Stimulated activated CD8-positive, alpha-beta memory T cell treated with anti-CD3 and anti-CD28 coated beads, Interleukin-4, amount 100 ng/mL, for 4 hours (primary cell): ENCODE measurements around the gene SLC22A23.

Experiments
- DNase-seq, 2 donors: peaks; one replicate each; pipeline ENCODE4 v3.0.0-alpha.2; 2020; ENCODE audit warnings: low read depth in 2 of 2, low spot score in 1 of 2

SLC22A23 gene

DNA sequence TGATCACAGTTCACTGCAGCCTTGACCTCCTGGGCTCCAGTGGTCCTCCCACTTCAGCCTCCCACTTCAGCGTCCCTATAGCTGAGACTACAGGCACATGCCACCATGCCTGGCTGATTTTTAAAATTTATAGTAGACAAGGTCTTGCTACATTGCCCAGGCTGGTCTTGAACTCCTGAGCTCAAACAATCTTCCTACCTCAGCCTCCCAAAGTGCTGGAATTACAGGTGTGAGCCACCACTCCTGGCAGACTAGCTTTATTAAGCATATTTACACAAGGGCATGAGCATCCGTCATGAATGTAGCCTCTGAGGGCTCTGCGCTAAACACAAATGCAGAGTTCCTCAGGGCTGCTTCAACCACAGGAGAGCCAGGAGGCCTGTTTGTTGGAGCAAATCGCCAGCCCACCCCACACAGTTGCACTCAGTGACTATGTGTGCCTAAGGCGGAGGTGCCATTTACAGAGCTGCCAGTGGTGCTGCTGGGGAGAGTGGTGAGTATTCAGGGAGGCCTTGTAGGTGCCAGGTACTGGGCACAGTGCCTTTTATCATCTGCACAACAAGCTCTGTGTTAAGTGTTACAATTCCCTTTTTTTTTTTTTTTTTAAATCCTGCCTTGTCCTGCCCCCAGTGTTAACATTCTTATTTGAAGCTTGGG, 119.9 kb downstream of the SLC22A23 start:
- DNase-seq: no peak

DNA sequence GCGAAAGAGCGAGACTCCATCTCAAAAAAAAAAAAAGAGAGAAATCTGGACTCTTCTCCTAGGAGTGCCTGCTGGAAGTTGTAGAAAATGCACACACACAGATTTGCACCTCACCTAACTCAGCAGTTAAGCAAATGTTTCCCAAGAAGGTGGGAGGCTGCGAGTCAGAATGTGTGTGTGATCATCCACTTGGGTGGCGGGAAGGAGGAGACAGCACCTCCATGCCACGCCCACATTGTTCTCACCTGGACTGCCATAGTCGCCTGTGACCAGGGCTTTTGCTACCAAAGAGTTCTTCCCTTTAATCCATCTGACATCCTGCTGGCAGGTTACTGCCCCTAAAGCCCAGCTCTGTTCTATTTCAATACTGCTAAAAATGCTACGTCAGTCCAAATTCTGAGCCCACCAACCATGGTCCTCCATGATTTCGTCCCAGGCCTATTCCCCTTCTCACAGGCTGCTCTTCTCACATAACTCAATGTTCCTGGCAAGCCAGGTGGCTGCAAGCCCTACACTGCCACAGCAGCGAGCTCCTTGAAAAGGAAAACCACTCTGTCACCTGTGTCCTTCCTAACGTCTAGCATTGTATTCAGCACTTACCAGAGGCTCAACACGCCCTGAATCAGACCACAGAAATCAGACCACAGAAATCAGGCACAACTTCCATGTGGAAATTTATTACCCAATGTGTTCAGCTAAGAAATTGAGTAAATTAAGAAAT, 120.6 kb downstream of the SLC22A23 start:
- DNase-seq: no peak

DNA sequence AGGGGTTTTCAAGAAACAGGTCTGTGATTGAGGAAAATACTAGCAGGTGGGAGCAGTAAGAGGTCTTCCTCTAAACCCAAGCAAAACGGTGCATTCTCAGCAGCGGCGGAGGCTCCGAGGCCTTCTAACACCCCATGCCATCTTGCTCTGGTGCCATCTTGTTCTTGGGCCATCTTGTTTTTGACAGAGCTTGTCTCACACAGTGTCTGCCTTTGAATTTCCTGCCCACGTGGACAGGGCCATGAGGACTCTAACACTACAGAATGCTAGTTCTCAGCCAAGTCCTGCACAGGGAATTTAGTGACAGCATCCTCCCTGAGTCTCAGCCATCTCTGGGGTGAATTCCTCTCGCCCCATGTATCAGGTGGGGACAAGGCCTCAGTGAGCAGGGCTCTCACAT, 121.7 kb downstream of the SLC22A23 start:
- DNase-seq: no peak

DNA sequence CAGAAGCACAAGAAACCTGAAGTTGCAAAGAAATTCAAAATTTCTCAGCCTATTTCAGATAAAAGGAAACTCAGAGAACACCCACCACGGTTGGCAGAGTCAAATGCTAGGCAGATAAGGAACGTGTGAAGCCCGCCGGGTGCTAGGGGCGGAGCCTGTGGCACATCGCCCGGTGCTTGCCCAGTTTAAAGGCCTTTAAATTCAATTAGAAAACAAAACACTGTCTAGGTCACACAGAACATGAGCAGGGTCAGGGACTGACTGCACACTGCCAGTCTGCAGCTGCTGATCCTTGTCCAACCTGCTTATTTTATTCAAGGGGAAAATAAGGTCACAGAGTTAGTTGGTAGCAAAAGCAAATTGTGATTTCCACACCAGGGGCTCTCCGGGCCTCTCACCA, 122.3 kb downstream of the SLC22A23 start:
- DNase-seq: no peak

DNA sequence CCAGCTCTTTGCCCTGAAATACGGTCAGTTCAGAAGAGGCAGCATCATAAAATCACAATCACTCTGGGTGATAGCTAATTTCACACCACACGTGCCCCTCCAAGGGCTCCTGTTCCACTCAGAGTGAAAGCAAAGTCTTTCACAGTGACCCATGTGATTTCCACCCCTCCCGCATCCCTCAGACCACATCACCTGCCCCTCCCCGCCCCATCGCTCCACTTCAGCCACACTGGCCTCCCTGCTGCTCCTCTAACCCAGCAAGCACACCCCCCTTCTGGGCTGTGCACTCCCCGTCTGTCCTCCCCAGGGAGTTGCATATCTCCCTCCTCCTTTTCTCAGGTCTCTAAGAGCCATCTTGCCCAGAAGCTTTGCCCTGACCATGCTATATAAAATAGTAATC, 123.6 kb downstream of the SLC22A23 start:
- no peak for DNase-seq

DNA sequence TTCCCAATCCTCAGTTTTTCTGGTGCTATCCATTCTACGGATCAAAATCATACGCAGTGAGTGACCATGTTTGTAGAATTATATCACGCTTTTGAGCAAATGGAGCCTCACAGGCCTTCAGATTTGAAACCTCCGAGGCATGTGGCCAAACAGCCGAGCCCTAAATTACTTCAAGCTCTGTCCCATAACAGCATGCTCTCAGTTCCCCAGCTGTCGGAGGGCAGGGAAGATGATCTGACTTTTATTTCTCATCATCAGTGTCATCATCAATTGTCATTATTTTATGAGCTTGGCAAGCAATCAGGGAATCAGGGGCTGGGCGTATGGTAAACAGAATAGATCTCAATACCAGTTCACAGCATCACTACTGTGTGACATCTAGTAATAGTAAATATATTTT, 124.9 kb downstream of the SLC22A23 start:
- DNase-seq: no peak

DNA sequence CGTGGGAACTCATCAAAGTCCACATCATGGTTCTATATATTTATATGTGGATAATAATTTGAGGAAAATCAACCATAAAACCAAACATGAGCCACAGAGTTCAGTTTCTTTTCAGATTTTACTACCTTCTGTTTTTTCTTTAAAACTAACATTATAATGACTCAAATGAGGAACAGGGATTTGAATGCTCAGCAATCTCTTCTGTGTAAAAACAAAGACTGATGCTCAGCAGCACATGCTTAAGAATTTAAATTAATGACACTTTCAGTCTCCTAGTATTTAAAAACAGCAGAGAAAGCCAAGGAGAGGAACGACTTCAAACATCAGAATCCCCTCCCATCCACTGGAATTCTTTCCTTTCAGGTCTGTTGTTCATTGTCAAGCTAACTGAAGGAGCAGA, 125.4 kb downstream of the SLC22A23 start:
- no peak for DNase-seq

DNA sequence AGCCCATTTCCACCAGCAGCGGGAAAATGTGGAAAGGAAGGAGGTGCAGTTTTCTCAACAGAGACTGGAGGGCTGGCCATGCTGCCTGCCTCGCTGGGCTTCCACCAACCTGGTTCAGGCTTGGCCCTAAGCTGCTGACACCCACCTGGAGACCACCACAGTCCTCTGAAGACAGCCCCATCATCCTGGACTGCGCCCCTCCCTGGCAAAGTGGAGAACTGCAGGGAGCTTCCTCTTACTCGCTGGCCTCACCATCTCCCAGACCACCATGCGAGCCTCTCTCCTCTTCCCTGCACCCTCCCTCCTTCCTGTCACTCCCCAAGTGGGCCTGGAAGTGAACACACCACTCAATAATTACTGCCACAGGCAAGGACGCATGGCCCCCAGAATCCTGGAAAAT, 126.7 kb downstream of the SLC22A23 start:
- no peak for DNase-seq

DNA sequence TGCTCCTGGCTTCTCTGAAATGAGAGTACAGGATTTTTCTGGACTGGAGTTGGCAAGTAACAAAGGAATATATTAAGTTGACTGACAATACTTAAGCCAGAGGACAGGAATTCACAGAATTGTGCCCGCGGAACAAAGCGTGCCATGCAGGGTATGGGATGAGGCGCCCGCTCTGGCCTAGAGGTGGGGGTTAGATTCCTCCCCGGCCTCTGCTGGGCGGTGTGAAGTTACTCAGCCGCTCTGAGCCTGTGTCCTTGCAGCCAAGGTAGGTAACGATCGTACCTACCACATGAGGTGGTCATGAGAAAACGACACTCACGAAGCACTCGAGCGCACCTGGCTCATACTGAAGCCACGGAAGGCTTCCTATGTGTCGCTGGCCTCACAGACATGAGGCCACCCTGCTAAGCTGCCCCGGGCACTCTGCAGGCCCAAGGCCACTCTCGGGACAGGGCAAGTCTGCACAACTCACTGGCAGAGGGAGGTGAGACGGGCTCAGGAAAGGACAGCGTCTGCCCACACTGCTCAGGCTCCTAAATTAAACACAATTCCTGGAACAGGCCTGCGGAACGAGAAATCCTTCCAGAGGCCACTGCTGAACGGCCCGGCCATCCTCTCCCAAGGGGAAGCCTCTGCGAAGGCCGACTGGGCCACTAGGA, 127.3 kb downstream of the SLC22A23 start:
- DNase-seq: no peak

DNA sequence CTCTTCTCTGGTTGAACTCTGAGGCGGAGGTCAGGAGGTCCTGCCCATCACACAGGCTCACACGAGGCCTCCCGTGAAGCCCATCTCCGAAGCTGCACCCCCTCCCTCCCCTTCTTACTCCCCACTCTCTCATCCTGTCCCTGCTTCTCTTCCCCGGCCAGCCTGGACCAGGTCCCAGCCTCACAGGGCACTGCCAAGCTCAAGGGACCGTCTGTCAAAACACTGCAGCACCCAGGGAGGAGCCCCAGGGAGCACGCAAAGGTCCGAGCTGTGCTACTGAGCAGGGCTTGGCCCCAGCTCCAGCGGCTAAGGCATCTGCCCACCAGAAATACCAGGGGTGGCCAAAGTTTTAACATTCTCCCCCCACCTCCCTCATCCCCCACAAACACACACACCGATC, 128.1 kb downstream of the SLC22A23 start:
- DNase-seq: no peak

DNA sequence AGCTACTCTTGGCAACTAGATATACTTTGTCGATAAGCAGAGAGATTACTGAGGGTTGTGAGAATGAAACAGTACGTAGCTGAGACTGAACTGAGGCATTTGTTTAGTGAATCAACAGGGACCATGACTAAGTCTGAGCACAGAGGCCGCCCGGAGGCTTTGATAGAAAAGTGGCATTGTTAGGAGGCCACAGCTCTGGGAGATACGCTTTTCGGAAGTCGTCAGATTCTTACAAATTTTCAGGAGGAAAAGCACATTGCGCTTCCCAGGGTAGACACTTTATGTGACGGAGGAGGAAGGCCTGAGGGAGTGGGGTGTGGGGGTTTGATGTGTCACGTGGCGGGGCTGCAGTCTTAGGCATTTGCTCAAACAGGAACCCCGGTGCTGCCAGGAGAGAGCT, 128.7 kb downstream of the SLC22A23 start:
- no peak for DNase-seq

DNA sequence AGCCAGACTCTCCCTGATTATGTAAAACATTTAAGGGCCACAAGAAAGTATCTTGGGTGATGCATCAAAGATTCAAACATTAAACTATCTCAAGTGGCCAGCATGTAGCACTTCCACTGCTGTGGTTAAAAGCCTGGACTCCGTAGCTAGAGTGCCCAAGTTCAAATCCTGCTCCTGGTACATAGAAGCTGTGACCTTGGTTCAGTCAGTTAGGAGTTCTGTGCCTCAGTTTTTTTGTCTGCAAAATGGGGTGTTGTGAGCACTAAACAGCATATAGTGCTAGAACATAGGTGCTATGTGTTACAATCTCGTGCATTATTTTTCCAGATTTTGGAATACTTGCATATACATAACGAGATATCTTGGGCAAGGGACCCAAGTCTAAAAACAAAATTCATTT, 129.4 kb downstream of the SLC22A23 start:
- DNase-seq: no peak

DNA sequence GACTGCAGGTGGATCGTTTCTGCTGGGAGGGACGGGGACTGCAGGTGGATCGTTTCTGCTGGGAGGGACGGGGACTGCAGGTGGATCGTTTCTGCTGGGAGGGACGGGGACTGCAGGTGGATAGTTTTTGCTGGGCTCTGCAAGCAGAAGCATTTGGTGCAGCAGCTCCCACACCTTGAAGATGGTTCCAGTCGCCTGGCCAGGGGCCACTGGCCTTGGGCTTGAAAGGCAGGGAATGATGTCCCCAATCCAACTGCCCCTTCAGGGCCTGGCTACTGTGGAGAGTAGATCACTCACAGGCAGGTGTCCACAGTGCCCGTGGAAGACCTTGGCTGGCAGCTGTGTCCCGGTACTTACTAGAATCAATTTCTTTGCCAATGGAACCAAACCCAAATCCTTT, 129.9 kb downstream of the SLC22A23 start:
- no peak for DNase-seq

DNA sequence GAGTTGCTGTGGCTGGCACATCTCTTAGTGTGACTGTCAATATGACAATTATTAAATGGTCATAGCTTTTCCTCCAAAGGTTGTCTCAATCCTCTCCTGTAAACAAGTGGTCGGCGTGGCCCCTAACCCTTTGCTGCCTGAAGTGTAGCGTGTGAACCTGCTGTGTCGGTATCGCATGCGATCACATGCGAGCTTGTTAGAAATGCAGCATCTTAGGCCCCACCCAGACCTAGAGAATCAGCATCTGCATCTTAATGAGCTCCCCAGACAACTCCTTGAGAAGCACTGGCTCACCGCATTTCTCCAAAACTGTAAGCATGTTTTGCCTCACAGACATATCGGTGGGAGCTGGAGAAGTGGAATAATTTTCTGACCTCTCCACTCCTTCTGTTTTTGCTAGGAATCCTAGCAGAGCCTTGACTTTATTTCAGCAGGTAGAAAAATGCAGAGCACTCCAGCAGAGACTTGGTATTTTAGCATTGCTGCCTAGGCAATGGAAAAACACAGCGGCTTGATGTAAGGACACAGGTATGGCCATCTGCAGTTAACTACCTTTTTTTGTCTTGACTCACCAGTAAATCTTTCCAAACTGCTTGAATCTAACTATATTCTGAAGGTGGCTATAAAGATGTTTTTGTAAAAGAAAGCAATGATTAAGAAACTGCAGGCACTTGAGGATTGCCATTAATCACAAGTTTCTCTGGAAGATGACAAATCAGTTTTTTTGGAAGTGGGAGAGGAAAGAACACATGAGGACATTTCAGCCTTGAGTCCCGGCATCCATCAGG, 130.5 kb downstream of the SLC22A23 start:
- no peak for DNase-seq

DNA sequence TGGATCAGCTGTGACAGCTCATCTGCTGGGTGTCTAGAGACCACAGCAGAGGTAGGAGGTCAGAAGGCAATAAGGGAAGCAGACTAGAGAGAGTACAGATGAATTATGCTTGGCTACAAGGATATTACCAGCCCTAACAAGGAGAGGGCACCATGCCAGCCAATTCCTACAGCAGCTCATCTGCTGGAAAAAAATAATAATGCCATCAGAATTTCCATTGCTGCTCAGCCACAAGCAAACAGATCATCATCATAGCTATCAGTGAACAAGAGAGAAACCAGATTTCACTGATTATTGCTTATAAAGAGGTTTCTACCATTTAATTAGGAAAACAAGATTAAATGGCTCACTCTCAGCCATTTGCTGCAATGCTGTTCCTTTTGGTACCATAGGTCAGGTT, 131.6 kb downstream of the SLC22A23 start:
- DNase-seq: no peak

DNA sequence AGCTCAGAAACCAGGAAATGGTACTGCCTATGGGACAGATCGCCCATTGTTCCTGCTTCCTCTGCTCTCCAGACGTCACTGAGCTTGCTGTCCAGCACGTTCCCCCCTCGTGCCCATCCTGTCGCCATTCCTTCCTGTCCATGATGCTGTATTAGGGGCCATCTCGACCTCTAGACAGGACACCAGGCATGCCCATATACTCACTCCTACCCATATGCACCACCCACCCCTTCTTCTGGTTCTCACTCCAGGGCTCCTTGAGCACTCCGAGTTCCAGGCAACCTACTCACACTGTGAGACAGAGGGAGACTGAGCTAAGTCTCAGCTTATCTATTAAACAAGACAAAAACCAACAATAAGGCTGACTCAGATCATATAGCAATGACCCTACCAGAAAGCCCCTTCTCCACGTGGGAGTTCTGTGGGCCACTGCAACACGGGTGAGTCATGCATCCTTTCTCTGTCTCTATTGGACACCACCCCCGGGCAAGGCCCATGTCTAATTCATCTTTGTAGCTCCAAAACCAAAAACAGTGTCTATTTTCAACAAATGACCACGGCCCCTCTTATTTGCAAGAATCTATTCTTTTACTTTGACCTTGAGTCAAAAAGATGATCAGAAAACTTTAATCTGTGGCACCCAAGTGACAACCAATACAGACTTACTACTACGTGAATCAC, 132.4 kb downstream of the SLC22A23 start:
- DNase-seq: no peak

DNA sequence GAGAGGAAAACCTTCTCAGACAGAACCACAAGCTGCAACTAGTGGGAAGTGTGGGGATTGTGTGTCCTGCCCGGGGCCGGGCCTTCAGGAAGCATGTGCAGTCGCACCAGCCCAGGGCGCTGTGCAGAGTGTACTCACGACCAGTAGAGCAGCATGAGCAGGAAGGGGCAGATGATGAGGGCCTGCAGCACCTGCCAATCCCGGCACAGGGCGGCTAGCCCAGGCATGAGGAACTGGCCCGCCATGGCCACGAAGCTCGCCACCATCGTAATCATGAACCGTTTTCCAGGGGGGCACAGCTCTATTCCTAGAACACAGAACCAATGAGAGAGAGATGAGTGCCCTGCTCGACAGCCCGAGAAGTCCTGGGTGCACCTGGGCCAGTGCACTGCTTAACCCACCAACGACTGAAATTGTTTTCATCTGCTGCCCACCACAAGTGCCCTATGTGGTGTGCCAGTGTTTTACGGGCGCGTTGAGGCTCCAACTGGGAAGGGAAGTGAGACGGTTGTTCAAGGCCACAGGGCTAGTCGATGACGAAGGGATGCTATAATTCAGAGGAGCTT, 133.1 kb downstream of the SLC22A23 start:
- DNase-seq: no peak

DNA sequence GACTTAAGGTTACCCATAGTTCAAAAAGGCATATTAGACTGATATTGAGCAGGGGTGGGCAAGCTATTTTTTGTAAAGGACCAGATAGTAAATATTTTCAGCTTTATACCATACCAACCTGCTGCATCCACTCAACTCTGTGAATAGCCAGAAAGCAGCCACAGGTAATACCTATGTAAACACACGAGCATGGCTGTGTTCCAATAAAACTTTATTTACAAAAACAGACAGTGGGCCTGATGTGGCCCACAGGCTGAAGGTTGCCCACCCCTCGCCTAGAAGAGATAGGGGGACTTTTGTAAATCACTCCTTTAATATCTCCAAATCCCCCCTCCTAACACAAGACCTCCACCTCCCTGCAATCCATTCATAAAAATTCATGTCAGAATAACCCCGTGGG, 133.7 kb downstream of the SLC22A23 start:
- no peak for DNase-seq

DNA sequence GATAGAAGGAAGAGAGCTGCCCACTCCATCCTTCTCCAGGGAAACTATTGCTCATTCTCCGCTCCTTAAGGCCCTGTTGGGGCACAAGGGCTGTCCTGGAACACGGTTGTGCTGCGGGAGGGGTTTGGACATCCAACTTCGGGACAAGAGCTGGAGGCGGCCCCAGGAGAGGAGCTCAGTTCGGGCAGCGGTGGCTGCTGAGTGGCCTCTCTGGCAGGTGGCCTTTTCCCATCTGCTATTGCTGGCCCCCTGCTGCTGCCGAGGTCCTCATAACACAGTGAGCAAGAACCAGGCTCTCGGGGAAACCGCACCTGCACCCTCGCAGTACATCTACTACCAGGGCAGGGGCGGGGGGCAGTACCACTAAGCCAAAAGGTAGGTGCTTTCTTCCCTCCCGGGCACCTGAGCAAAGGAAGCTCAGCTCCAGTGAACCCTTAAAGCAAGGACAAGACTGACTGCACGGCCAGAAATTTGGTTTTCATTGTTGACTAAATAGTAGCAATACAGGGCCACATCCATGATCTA, 134.4 kb downstream of the SLC22A23 start:
- no peak for DNase-seq

DNA sequence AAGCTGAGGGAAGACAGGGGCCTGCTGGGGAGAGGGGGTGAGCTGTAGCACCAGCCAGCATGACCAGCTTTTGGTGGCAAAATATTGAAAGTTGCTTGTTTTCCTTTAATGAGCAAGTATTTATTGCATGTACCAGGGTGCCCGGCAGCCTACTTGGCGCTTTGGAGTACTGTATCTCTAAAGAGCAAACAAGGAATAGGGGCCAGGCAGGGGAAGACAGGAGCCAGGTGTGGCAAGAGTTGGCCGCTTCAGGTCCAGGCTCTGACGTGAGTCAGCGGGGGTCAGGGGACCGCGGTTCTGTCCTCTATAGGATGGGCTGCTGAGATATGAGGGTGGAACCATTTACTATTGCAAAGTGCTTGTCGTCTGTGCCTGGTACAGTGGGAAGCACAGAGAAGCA, 135.0 kb downstream of the SLC22A23 start:
- no peak for DNase-seq

DNA sequence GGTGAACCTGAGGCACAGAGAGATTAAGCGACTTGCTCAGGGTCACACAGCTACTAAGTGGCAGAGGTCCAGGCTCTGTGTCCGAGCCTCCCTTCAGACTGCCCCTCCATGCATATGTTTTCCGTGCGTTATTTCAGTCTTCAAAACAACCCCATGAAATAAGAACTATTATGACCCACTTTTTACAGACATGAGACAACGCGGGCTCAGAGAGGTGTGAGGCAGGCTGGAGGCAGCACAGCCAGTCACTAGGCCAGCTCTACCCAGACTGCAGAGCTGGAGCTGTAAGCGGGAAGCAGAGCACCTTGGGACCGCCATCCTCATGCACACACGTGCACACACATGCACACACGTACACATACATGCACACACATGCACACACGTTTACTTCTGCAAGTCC, 135.8 kb downstream of the SLC22A23 start:
- no peak for DNase-seq
